DLD1 (cell line): ENCODE measurements around the gene TTC39A.
"Not testable (repeated sequence)": the region's sequence is repeated elsewhere in the genome, so short reads cannot be mapped to it uniquely, and the experiment has no call there.

Experiments used
- in situ Hi-C: cut with HindIII; loops from 2 replicates; pipeline ENCODE4 v1.10.0; 2017; ENCODE audit warnings: low sequenced_read_pairs

The TTC39A gene

DNA sequence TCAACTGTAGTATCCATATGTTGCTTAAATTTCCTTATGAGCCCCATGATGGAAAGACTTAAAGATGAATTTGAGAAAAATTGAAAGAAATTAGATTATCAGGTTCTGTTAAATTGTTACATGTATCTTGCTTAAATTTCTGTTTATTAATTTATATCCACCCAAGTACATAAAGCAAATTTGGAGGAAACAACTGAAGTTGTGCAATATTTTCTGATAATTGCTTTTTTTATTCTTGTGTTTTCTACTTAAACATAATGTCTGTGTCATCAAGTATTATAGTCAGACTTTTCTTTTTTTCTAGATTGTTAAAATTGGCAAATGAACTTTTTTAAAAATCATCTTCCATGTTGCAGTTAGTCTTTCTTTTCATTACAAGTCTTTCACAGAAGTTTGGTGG, 57.4 kb downstream of the TTC39A start:
- in situ Hi-C loops: no loop called here

DNA sequence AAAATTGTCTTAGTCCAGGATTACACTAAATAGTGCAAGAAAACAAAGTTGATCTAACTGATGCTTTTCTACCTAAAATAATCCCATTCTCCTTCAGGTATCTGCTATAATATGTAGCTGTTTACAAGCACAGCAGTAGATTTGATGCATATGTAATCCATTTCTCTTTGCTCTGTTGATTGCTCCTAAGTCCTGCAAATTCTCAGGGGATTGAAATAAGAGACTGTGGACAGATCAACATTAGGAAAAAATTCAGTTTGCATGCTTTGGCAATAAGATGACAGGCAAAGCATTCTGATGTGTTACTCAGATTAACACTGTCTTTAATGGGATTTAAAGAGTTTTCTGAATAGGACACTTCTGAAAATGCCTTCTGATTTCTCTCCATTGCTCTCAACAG, 59.6 kb downstream of the TTC39A start:
- in situ Hi-C loops: no loop called here

DNA sequence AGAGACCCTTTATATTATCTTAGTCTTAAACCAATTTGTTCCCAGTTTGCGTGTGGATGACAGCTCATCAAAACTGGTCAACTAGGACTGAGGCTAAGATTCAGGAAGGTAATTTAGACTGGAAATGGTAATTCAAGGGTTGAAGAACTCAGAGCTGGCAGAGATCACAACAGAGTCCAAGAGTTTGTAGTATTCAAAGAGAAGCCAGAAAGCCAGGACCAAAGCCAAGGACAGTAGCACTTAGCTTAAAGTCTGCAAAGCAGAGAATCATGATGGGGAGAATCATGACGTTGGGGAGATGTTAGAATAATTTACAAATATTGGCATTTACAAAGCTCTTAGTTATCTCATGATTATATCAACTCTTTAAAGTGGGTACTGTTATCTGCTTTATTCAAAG, 61.7 kb downstream of the TTC39A start:
- in situ Hi-C loops: no loop called here

DNA sequence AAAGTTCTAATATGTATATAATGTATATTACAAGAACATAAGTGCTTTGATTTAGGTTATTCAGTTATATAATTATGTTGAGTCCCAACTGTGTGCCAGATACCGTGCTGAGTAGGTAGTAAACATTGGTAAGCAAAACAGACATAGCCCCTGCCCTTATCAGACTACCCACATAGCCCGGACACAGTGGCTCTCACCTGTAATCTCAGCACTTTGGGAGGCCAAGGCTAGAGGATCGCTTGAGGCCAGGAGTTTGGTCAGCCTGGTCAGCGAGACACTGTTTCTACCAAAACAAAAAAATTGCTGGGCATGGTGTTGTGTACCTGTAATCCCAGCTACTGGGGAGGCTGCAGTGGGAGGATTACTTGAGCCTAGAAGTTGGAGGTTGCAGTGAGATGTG, 63.6 kb downstream of the TTC39A start:
- in situ Hi-C loops: no loop called here

DNA sequence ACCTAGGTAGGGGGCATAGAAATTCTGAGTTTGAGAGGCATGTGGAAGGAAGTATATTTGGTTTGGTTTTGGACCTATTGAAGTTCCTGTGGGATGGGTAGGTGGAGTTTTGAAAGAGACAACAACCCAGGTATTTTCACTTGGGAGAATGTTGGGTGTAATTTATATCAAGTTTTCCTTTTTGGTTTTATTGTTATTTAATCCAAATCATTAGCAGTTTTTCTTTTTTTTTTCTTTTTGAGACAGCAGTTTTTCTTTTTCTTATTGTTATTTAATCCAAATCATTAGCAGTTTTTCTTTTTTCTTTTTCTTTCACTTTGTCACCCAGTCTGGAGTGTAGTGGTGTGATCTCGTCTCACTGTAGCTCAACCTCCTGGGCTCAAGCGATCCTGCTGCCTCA, 64.2 kb downstream of the TTC39A start:
- in situ Hi-C loops: no loop called here

DNA sequence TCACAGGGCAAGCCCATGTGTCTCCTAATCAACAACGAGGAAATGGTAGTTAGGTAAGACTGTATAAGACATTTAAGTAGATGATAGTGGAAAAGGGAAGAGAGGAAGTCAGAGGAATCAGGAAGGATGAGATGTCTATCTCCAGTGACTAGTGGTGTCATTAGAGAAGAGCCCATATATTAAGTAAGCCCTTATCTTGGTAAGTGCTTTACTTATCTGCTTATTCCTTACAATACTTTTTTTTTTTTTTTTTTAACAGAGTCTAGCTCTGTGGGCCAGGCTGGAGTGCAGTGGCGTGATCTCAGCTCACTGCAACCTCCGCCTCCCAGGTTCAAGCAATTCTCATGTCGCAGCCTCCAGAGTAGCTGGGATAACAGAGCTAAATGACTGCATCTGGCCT, 64.7 kb downstream of the TTC39A start:
- in situ Hi-C loops: no loop called here

DNA sequence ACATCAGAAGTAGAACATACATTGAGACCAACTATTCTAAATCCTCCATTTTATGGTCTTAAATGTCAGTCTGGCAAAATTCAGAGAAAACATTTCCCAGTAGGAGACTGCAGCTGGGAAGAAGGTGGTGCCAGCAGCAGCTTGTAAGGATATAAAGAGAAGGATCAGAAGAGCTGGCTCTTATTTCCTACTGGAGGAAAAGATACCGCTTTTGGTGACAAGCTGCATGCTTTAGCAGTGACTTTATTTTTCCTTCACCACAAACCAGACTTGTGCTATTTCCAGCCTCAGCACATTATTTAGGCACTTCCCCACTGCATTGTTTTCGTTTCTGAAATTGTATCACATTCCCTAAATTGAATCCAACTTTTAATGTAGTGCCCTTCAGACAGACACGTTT, 65.9 kb downstream of the TTC39A start:
- in situ Hi-C loops: no loop called here

DNA sequence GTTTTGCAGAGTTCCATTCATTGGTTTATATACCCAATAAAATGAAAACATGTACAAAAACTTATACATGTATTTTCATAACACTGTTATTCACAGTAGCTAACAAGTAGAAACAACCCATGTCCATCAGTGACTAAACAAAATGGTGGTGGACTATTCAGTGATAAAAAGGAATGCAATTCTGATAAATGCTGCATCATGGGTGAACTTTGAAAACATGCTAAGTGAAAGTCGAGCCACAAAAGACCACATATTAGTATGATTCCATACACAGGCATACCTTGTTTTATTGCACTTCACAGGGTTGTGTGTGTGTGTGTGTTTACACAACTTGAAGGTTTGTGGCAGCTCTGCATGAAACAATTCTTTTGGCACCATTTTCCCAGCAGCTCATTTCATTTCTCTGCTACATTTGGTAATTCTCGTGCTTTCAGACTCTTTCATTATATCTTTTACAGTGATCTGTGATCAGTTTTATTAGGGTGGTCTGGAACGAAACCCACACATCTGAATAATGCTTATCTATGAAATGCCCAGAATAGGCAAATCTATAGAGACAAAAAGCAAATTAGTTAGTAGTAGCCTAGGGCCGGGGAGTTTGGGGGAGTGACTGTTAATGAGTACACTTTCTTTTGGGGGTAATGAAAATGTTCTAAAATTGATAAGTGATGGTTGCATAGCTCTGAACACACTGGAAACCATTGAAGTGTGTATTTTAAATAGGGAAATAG, 67.0 kb downstream of the TTC39A start:
- in situ Hi-C loops: no loop called here

DNA sequence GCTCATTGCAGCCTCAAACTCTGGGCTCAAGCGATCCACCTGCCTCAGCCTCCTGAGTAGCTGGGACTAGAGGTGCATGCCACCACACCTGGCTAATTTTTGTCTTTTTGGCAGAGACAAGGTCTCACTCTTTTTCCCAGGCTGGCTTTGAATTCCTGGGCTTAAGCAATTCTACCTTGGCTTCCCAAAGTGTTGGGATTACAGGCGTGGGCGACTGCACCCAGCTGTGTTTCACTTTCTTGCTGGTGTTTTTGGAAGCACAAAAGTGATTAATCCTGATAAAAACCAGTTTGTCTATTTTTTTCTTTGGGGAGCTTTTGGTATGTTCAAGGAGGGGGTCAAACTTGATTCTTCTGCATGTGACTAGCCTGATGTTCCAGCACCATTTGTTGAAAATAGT, 75.0 kb downstream of the TTC39A start:
- in situ Hi-C loops: no loop called here

DNA sequence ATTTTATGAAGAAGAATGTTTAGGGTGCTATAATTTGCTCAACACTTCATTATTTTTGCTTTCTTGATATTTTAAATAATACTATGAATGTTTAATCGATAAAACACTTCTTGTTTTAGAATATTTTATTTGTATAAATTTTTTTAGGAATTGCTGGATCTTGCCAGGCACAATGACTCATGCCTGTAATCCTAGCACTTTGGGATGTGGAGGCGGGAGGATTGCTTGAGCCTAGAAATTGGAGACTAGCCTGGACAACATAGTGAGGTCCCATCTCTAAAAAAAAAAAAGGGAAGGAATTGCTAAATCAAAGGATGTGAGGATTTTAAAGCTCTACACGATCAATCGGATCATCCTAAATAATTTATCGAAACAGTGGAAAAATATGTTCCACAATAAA, 76.7 kb downstream of the TTC39A start:
- in situ Hi-C loops: no loop called here

DNA sequence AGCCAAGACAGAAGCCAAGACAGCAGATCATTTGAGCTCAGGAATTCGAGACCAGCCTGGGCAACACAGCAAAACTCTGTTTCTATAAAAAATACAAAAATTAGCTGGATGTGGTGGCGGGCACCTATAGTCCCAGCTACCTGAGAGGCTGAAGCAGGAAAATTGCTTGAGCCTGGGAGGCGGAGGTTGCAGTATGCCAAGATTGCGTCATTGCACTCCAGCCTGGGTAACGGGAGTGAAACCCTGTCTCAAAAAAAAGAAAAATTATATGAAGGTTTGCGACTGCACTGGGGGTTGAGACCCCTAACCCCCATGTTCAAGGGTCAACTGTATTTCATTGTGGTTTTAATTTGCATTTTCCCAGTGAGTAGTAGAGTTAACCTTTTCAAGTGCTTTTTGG, 78.0 kb downstream of the TTC39A start:
- in situ Hi-C loops: no loop called here

DNA sequence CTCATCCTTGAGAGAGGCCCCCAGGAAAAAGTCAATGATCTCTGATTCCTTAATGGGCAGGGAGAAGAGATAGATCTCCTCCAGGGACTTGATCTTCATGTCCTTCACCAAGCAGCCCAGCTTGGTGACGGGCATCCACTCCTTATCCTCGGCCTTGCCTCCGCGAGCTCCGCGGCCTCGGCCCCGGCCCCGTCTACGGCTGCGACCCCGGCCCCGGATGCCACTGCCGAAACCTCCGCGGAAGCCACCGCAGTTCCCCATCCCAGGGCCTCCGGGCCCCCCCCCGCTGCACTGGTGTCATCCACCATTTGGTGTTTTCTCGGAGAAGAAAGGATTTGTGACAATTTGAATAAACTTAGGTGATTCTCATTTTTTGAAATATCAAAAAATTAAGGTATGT, 79.2 kb downstream of the TTC39A start:
- in situ Hi-C loops: not testable (repeated sequence)

DNA sequence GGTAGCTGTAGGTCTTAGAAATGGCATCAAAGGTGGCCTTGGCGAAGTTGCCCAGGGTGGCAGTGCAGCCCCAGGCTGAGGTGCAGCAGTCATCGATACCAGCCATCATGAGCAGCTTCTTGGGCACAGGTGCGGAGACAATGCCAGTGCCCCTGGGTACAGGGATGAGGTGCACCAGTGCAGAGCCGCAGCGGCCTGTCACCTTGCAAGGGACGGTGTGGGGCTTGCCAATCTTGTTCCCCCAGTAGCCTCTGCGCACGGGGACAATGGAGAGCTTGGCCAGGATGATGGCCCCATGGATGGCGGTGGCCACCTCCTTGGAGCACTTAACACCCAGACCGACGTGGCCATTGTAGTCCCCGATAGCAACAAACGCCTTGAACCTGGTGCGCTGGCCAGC, 79.6 kb downstream of the TTC39A start:
- in situ Hi-C loops: not testable (repeated sequence)

DNA sequence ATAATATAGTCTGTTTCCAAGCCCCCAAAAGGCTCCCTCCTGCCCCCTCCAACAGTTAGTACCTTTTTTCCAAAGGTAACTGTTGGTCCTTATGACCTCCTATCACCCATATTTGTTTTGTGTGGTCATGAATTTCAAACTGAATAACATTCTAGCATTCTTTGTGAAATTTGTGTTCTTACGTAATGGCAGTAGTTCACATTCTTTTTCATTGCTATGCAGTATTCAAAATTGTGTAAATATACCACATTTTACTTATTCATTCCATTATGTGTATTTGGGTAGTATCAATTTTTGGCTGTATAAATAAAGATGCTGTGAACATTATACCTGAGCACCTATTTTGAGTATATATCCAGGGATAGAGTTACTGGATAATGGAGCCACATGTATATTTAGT, 80.9 kb downstream of the TTC39A start:
- in situ Hi-C loops: no loop called here

DNA sequence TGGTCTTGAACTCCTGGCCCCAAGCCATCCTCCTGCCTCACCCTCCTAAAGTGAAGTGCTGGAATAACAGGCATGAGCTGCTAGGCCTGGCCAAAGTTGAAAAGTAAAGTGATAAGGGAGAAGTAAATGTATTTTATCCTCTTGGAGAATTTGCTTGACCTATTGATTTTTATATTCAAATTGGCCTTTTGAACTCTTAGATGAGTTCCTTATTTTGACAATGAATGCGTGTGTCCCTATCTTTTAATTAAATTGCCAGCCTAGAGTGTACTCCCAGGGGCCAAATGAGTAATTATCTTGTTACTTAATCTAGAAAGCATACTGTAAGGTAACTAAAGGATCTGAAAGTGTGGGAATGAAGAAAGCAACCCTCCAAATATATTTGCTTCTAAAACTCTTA, 82.9 kb downstream of the TTC39A start:
- in situ Hi-C loops: no loop called here

DNA sequence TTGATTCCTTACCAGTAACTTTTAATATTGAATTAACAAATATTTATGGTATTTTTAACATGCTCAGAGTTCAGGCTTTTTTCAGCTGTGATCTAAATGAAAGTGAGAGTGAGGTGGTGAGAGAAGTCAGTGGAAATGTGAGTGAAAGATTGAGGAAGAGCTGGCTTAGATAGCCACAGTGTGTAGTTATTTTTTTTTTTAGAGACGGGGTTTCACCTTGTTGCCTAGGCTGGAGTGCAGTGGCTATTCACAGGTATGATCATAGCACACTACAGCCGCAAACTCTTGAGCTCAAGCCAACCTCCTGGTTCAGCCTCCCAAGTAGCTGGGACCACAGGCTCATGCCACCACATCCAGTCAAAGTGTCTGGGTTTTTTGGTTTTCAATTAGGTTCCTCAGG, 83.3 kb downstream of the TTC39A start:
- in situ Hi-C loops: no loop called here

DNA sequence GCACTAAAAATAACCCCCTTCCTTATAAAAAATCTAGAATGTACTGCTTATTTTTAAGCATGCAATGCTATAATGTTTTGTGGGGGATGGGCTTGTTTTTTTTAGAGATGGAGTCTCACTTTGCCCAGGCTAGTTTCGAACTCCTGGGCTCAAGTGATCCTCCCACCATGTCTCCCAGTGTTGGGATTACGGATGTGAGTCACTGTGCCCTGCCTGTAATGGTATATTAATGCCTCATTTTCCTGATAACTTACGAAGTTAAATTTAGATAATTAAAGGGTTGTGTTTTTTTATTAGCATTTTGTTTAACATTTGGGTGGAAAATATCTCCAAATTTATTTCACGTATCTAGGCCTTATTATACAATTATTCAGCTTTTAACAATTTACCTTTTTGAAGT, 87.8 kb downstream of the TTC39A start:
- in situ Hi-C loops: no loop called here

DNA sequence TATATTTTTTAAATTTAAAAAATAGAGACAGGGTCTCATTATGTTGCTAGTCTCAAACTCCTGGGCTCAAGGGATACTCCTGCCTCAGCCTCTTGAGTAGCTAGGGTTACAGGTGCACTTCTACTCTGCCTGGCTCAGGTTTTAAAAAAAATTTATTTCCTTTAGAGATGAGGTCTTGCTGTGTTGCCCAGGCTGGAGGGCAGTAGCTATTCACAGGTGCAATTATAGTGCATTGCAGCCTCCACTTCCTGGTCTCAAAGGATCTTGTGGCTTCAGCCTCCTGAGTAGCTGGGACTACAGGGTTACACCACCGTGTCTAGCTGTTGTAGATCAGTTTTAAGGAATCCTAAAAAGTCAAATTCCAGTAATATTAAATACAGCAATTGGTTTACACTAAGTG, 89.2 kb downstream of the TTC39A start:
- in situ Hi-C loops: no loop called here

DNA sequence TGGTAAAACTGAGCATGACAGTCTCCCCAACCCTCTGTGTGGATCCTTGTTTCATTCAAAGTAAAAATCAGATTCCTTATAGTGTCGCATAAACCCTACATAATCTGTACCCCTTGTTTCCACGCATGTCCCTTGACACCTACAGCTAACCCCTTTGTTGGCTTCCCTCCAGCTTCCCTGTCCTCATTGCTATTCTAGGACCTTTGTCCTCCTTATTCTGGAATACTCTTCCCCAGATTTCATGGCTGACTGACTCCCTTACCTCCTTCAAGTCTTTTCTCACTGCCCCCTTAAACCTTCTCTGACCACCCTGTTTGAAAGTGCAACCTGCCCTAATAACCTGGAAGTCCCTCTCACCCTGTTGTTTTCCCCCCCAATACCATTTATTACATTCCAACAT, 90.3 kb downstream of the TTC39A start:
- in situ Hi-C loops: no loop called here

DNA sequence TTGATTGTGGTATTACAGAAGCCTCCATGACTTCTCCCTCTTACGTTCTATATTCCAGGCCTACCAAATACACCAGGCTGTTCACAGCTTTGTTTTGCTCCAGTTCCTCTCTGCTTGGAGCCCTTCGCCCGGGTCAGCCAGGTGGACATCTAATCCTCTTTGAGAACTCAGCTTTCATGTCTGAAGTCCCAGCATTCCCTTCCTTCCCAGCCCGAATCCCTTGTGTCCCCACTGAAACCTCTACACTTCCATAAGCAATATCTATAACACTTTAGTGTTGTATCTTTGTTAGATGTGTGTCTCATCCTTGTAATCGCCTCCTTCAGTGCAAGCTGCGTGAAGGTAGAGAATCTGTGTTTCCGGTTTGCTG, 92.3 kb downstream of the TTC39A start:
- in situ Hi-C loops: no loop called here

DNA sequence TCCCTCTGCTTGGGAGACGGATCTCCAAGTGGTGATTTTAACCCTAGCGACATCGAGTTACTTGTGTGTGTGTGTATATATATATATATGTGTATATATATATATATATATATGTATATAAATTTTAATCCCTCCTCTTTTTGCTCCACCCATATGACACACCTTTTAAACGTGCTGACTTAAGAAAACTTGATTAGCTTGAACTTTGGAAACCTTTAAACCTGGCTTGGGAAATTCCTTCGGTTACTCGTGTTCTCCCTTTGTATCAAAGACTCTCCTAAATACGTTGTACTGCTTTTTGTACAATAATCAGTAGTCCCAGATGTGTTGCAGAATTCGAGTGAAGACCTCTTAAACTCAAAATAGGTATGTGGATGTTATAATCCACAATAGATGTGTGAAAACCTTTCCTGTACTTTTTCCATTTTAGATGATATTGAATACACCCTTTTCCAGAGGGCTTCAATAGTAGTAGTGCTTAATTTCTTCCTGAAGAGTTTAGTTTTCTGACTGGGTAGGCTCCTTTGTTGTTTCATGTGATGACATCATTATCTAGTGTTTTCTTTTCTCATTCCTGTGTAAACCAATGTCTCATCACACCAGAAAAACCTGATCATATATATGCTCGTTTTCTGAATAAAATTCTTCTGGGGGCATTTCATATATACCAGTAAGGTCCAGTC, 92.9 kb downstream of the TTC39A start:
- in situ Hi-C loops: no loop called here
